ENCODE results near the gene CNPY3.

The CNPY3 gene

DNA sequence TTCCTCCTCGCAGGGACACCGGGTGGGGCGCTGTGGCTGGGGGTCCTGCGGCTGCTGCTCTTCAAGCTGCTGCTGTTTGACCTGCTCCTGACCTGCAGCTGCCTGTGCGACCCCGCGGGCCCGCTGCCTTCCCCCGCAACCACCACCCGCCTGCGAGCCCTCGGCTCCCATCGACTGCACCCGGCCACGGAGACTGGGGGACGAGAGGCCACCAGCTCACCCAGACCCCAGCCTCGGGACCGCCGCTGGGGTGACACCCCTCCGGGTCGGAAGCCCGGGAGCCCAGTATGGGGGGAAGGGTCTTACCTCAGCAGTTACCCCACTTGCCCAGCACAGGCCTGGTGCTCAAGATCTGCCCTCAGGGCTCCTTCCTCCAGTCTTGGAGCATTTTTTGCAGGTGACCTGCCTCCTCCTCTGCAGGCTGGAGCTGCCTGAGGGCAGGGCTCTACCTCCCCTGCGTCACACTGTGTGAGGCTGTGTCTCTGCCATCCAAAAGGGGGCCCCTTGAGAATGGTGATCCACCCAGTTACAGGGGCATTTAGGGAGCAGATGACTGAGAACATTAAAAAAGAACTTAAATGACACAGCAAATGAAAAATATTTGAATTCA lies 3.9 kb upstream of the CNPY3 start:
- no peak for DNase-seq (ENCODE audit: extremely low read depth, low read depth)
- TF ChIP-seq, protein P1, sequence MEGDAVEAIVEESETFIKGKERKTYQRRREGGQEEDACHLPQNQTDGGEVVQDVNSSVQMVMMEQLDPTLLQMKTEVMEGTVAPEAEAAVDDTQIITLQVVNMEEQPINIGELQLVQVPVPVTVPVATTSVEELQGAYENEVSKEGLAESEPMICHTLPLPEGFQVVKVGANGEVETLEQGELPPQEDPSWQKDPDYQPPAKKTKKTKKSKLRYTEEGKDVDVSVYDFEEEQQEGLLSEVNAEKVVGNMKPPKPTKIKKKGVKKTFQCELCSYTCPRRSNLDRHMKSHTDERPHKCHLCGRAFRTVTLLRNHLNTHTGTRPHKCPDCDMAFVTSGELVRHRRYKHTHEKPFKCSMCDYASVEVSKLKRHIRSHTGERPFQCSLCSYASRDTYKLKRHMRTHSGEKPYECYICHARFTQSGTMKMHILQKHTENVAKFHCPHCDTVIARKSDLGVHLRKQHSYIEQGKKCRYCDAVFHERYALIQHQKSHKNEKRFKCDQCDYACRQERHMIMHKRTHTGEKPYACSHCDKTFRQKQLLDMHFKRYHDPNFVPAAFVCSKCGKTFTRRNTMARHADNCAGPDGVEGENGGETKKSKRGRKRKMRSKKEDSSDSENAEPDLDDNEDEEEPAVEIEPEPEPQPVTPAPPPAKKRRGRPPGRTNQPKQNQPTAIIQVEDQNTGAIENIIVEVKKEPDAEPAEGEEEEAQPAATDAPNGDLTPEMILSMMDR (IDR thresholded peaks at IDR 0.05; ENCODE audit: low read depth, low read length), result no peak

DNA sequence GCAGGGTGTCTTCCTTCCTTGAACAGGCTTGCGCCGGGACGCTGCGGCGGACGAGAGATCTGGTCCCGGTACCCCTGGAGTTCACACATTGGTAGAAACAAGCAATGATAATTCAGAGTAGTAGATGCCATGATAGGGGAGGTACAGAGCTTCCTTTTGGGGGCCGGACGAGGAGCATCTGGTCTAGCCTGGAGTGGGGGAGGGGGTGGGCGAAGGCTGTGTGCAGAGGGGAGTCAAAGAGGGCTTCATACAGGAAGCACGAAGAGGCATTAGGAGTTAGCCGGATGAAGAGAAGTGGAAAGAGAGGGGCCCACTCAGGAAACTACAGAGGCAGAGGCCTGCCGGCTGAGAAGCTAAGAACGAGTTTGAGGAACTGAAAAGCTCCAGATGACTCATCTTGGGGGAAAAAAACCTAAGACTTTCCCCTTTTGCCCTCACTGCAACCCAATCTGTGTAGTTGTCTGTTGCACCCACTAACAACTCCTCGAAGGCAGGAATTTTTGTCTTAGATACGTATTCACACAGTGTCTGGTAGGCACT lies 611 bp downstream of the CNPY3 start:
- TF ChIP-seq, protein P1 (IDR thresholded peaks at IDR 0.05; ENCODE audit: low read depth, low read length), result no peak
- DNase-seq (ENCODE audit: extremely low read depth, low read depth), result no peak

DNA sequence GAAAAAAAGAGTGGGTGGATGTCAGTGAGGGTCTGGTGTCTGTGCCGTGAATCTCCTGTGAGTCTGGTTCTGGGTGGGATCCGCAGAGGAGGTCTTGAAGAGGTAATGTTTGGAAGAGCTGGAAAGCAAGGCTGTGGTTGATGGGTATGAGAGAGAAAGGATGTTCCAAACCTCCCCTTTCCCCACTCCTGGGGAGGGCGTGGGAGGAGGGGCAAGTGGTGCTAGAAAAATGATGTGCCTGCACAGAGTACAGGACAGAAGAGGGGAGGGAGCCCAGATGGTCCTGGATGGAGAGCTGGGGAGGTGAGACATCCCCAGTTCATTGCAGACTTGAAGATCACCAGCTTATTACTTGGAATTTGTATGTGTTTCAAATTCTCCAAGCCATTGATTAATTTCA lies 3.1 kb downstream of the CNPY3 start:
- no peak for DNase-seq (ENCODE audit: extremely low read depth, low read depth)

DNA sequence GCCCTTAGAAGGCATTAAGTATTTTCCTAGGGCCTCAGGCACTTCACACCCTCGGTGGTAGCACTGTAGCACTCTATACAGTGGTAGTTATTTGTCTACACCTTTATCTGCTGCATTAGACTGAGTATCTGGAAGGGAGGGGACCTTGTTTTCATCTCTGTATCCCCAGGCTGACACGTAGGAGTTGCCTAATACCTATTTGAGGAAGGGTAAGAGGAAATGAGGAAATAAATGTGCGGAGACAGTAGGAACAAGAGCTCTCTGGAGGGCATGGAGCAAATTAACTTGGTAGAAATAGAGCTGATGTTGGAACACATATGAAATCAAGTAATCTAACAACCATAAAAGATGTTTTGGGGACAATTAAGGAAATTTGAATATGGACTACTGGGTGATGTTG lies 3.9 kb downstream of the CNPY3 start:
- TF ChIP-seq, protein P1 (IDR thresholded peaks at IDR 0.05; ENCODE audit: low read depth, low read length), result no peak
- DNase-seq (ENCODE audit: extremely low read depth, low read depth), result no peak

More for the DNA sequence above, 3.1 kb downstream of the CNPY3 start:
- TF ChIP-seq, protein P1 (IDR thresholded peaks at IDR 0.05; ENCODE audit: low read depth, low read length), result no peak

DNA sequence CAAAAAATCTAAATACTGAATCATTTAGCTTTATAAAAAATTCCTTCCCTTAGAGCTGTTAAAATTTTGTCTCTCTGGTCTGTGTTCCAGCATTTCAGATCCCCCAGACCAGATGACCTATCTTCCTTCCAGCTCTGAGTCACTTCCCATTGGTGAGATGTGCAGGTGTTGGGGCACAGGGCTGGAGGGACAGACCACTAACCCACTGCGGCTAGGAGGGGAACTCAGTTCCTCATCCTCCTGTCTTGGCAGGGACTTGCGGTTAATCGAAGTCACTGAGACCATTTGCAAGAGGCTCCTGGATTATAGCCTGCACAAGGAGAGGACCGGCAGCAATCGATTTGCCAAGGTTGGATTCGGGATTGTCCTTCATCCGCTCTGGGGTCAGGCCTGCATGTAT lies 6.0 kb downstream of the CNPY3 start:
- no peak for DNase-seq (ENCODE audit: extremely low read depth, low read depth)
- TF ChIP-seq, protein P1 (IDR thresholded peaks at IDR 0.05; ENCODE audit: low read depth, low read length), result no peak

DNA sequence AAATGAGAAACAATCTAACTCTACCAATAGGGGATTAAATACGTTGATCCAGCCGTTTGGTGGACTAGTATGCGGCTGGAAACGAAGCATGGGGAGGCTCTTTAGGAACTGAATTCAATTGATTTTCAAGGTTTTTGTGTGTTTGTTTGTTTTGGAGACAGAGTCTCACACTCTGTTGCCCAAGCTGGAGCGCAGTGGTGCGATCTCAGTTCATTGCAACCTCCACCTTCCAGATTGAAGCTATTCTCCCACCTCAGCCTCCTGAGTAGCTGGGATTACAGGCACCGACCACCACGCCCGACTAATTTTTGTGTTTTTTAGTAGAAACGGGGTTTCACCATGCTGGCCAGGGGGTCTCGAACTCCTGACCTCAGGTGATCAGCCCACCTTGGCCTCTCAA lies 7.1 kb downstream of the CNPY3 start:
- TF ChIP-seq, protein P1 (IDR thresholded peaks at IDR 0.05; ENCODE audit: low read depth, low read length), result no peak
- no peak for DNase-seq (ENCODE audit: extremely low read depth, low read depth)

DNA sequence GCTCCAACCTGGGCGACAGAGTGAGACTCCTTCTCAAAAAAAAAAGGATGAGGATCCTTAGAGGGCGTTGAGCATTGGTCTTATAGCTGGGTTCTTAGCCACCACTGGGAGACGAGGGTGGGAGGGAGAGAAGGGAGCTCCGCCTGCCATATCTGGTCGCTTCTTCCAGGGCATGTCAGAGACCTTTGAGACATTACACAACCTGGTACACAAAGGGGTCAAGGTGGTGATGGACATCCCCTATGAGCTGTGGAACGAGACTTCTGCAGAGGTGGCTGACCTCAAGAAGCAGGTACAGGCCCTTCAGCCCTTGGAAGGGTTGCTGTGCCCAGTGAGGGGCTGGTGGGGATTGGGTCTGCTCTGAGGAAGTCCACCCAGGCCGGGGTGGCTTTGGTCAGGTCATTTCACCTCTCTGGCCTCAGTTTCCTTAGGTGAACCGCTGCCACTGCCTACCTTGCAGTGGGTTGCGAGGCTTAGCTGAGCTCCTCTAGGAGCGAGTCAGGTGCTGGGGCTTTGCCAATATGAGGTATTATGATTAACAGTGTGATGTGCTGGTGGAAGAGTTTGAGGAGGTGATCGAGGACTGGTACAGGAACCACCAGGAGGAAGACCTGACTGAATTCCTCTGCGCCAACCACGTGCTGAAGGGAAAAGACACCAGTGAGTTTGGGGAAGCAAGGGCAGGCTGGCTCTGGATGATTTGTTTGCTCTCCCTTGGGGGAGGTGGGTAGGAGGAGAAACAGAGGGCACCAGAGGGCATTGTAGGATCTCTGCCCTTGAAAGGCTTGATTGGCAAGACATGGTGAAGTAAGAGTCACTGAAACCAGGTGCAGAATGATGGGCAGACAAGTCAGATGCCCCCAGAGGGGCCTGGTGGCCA lies 8.5 kb downstream of the CNPY3 start:
- no peak for DNase-seq (ENCODE audit: extremely low read depth, low read depth)
- TF ChIP-seq, protein P1 (IDR thresholded peaks at IDR 0.05; ENCODE audit: low read depth, low read length), result no peak

All from AG09319 (cell line).